IPS-NIHi11 (cell line): ENCODE measurements around the gene FEM1C.
A peak's percentile ranks its signal among the peaks of the same experiment; 100 is the strongest.
"Not testable (repeated sequence)": the region's sequence is repeated elsewhere in the genome, so short reads cannot be mapped to it uniquely, and the experiment has no call there.

Experiments used
- DNase-seq: peaks from one replicate; pipeline ENCODE4 v3.0.0; 2012; ENCODE audit warnings: mixed read lengths, low spot score

Gene FEM1C

GRCh38 chr5:115520191-115520590, 24.4 kb downstream of the FEM1C start:
- no peak for DNase-seq

- no peak for DNase-seq
These were observed 28.2 kb downstream of the FEM1C start for GRCh38 chr5:115516372-115516771.

- DNase-seq = no peak
These were observed 30.4 kb downstream of the FEM1C start for GRCh38 chr5:115514220-115514619.

DNA sequence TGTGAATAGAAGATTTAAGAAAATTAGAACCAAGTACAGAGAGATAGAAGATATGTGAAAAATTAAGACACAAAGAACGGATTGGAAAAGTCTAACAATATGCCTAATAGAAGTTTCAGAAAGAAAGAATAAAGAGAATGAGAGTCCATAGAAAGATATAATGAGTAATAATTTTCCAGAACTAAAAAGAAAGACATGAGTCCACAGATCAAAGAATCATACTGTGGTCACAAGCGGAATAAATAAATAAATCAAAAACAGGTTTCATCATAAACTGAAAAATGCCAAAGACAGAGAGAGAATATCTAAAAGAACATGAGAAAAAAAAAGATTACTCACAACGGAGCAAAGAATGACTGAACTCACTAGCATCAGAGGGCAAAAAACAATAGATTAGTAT, 32.9 kb downstream of the FEM1C start:
- DNase-seq = no peak

DNA sequence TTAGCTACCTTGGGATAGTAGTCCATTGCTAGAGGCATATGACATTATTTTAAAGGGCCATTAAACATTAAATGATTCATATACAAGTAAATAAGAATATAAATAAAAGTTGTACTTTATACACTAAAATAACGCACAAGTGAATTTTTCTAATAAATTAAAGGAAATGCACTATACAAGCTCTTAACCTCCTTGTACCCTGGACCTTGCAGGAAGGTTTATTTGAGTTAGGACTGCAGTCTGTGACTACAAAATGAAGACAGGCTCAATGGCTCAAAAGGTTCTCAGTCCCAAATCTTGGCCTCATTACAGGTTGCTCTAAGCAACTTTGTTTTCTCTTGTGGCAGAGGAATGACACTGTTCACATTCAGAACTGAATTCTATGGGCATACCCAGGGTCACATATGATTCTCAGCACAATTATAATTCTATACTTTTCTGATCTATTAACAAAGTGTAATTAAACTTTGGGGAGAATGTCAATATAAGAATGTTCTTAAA, 34.4 kb downstream of the FEM1C start:
- DNase-seq = no peak

- DNase-seq = no peak
These were observed 35.0 kb downstream of the FEM1C start for GRCh38 chr5:115509547-115509946.

GRCh38 chr5:115507681-115508080, 36.9 kb downstream of the FEM1C start:
- DNase-seq = no peak

- DNase-seq = no peak
These were observed 41.2 kb downstream of the FEM1C start for GRCh38 chr5:115503420-115503819.

GRCh38 chr5:115501464-115502210, 42.9 kb downstream of the FEM1C start:
- DNase-seq = no peak

- no peak for DNase-seq
These were observed 44.4 kb downstream of the FEM1C start for GRCh38 chr5:115500225-115500624.

DNA sequence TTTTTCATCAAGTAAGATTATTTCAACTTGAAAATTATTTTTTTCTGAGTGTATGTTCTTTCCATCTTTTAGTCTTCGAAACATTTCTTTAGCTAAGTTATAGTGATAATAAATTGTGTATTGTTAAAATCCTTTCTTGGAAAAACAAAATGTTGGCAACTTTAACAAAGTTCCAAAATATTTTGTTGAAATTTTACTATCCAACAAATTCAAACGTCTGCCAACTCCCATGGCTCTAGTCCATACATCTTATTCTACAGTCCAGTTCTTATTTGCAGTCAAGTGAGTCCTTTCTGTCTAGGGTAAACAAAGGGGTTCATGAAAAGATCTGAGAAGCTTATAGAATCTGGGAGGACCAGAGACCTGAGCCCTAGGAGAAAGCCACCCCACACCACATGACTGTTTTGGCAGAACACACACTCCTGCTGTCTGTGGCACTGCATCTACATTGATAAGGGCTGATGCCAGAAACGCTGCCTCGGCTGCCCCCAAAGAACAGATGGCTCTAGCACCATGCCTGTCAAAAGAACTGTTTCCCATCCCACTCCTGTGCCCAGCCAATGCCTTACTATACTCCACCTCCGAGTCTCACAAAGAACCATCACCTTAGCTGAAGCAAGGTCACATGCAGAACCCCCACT, 47.5 kb downstream of the FEM1C start:
- DNase-seq = no peak

- DNase-seq = no peak
These were observed 49.8 kb downstream of the FEM1C start for GRCh38 chr5:115494570-115495289.

DNA sequence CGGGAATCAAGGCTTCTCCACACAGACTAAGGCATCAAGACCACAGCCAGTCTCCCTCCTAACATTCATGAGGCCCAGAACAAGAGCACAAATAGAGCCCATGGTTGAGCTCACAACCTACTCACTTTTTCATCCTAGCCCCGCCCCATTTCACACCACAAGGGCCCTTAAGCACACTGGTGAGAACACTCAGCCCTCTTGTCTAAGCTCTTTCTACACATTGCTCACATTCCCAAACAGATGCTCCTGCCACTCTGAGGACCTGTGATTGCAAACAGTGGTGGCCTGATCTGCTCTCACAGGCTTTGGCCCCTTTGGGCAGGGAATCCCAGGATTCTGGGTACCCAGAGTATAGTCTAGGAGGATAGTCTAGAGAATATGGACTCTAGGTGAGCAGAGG, 54.0 kb downstream of the FEM1C start:
- DNase-seq = no peak

DNA sequence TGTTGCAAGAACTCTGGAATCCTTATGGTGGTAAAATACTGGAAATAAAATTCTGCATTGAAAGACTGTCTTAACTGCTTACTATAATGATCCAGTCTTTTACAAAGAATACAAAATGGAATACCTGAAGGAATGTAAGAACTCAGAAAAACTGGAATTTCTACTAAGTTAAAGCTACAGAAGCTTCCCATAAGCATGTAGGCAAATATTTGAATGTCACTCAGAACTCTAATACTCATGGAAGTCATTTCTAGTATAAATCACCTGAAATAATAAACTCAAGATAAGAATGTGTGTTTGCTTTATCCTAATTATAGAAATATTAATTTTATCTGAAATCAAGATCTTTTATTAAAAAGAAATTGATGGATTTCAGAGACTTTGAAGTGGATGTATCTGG, 54.8 kb downstream of the FEM1C start:
- no peak for DNase-seq

DNA sequence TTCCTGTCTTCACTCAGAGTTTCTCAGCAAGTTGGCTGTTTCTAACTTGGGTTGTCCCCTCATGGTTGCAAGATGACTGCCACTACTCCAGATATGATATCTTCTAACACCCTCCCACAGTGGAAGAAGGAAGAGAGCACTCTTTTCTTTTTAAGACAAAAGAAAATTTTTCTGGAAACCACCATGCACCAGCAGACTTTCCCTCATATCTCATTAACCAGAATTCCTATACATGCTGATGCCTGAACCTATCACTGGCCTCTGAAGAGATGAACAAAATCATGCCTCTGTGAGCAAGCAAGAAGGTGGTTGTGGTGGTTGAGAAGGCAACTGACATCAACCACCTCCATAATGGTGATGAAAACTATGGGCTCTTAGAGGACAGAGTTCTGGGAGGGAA, 56.8 kb downstream of the FEM1C start:
- no peak for DNase-seq

DNA sequence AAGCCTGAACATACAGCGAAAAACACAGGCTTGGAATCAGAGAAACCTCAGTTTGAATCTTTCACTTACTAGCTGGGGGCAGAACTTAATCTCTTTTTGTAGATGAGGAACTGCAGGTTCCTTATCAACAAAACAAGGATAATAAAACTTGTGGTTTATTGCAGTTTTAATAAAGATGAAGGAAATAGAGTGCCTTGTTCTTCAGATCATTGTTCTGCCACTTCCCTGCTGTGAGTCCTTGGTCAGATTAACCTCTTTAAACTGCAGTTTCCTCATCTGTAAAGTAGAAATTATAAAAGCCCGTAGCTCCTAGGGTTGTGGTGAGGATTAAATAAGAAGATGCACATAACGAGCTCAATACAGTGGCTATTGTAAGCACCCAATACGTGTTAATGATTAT, 57.4 kb downstream of the FEM1C start:
- DNase-seq = no peak

GRCh38 chr5:115486728-115487127, 57.8 kb downstream of the FEM1C start:
- peak; percentile 14 for DNase-seq

- DNase-seq = no peak
These were observed 60.2 kb downstream of the FEM1C start for GRCh38 chr5:115484368-115484767.

GRCh38 chr5:115480900-115481299, 63.7 kb downstream of the FEM1C start:
- no peak for DNase-seq

DNA sequence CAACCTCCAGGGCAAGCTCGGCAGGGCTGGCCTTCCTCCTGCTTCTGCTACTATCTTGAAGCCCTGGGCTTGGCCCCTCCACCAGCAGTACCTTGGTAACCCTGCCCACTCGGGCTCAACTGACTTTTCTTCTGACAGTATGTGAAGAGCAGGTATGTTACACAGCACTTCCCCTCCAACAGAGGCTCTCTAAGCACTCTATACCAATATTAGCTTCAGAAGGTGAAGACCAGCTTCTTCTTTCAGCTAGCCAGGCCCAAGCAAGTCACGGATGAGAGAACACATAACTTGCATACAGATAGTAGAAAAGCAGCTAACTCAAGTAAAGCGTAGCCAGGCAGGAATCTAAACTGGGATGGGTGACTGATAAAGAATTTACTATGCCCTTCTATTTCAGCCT, 64.3 kb downstream of the FEM1C start:
- no peak for DNase-seq

- DNase-seq = not testable (repeated sequence)
These were observed 65.3 kb downstream of the FEM1C start for GRCh38 chr5:115479166-115479873.

DNA sequence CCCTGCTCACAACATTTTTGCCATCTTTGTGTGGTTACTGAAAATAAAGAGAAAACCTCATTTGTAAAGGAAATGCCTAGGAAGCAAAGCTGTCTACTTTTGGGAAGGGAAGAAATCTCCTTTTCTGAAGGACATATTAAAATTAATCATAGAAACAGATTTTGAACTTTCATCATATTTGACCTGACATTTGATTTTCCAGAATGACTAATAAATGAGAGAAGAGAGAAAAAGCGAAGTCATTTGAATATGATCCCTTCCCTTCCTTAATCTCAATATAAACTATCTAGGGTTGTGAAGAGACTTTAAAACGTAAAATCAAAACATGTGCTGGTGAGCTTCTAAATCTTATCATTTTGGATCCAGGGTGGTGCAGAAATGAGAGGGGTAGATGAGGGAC, 66.3 kb downstream of the FEM1C start:
- DNase-seq = no peak
